Measurements from ENCODE around the gene NR1I3. TPM values are rescaled to one million over a fixed set of nuclear protein-coding genes. Genes with fewer than 3 reads are reported as not detected.

NR1I3 gene
- total and polyA plus RNA-seq, 2 of the 13 experiments (the other 11 are each of a cell fraction or from before 2014, with no cell fraction given), result 0.62 to 0.95 TPM

GRCh38 chr1:161200992-161201835 lies 36.8 kb downstream of the NR1I3 start:
- intact Hi-C loops (cut with micrococcal nuclease; ENCODE audit: unreplicated experiment), result no loop called here
- FAIRE-seq (no peak), DNase-seq (ENCODE audit: low spot score) (no peak), ATAC-seq (peak; percentile 5; the same call in 2 of the 3 replicates)
- POLR2A ChIA-PET, result interaction anchor here (0.7 to 13.8 kb wide), 17 partner anchors 21 to 199 kb away, joined by 3 to 357 read pairs (median 7); partner anchors contain the start of genes APOA2, CFAP126, DEDD and PCP4L1
- CTCF ChIA-PET (ENCODE audit: low intra/inter-chr PET ratio, low total read pairs), result no interaction called here
- peak overlapping the region; percentile 70 for H3K27ac ChIP-seq (ENCODE audit: extremely low read length, insufficient read depth, low read length)
- H3K9ac ChIP-seq (ENCODE audit: insufficient read depth, low read depth, low read length), result peak overlapping the region; percentile 90
- BruUV-seq (replicated peaks), result TSS peak; percentile 77
- H3K4me2 ChIP-seq (ENCODE audit: low read depth, low read length), result peak overlapping the region; percentile 98
- H2AFZ ChIP-seq (ENCODE audit: low read length), result peak overlapping the region; percentile 37
- 89% methylated on average over 12 of the region's 13 CpGs for WGBS (ENCODE audit: low lambda C conversion rate)
- peaks cover 22% of the 10 kb centered on the region for H3K79me2 ChIP-seq (ENCODE audit: insufficient read depth, low read length)
- H3K4me1 ChIP-seq (ENCODE audit: insufficient read depth, low read length), result peaks cover 85% of the 10 kb centered on the region
- in situ Hi-C loops (cut with HindIII; ENCODE audit: extremely low pct_ligation_motif_present, low pct_unique_long_range_greater_than_20kb), result no loop called here
- H3K36me3 ChIP-seq (replicated peaks in 1 of 2; ENCODE audit: control insufficient read depth in 1 of 2, insufficient read depth in 2 of 2, low read length in 2 of 2), result peaks cover 1 to 27% of the 10 kb centered on the region in 2 experiments; a peak in 4 of 5 replicates
- H3K9me3 ChIP-seq (ENCODE audit: low read length), result no peaks in the 10 kb centered on the region
- H3K4me3 ChIP-seq (replicated peaks in 1 of 3; ENCODE audit: insufficient read depth in 1 of 3, low read depth in 2 of 3, low read length in 3 of 3), result peak overlapping the region; percentile 41 to 85 (median 48); a peak in 5 of 6 replicates
- no peaks in the 10 kb centered on the region; a peak in 1 of 5 replicates for H3K27me3 ChIP-seq (ENCODE audit: control insufficient read depth in 1 of 2, insufficient read depth in 2 of 2, low read length in 2 of 2)
- H4K20me1 ChIP-seq (ENCODE audit: insufficient read depth, low read length), result no peaks in the 10 kb centered on the region
- peak; percentile 6; the same call in 1 of the 2 replicates for TF ChIP-seq SAP130 (CRISPR knock-in tag; IDR thresholded peaks at IDR 0.05; ENCODE audit: low read depth)
- 0 out of 2 replicates have a peak, but pooled peaks have one; percentile 49 for TF ChIP-seq SALL2 (CRISPR knock-in tag; IDR thresholded peaks at IDR 0.05)
- TF ChIP-seq ZNF142 (CRISPR knock-in tag; IDR thresholded peaks at IDR 0.05), result 0 out of 2 replicates have a peak, but pooled peaks have one; percentile 27
- 0 out of 2 replicates have a peak, but pooled peaks have one; percentile 4 for TF ChIP-seq ZNF687 (CRISPR knock-in tag; IDR thresholded peaks at IDR 0.05)
- peak; percentile 17; the same call in 1 of the 2 replicates for TF ChIP-seq HDAC1 (CRISPR knock-in tag; IDR thresholded peaks at IDR 0.05)
- 0 out of 2 replicates have a peak, but pooled peaks have one; percentile 16 for TF ChIP-seq ZNF275 (CRISPR knock-in tag; IDR thresholded peaks at IDR 0.05; ENCODE audit: borderline replicate concordance)
- 0 out of 2 replicates have a peak, but pooled peaks have one; percentile 8 for TF ChIP-seq IRF2 (CRISPR knock-in tag; IDR thresholded peaks at IDR 0.05)
- TF ChIP-seq POGK (CRISPR knock-in tag; conservative IDR thresholded peaks at IDR 0.05), result peak; percentile 44; the same call in 1 of the 2 replicates
